ENCODE results near the gene TIGD6.

Gene TIGD6

DNA sequence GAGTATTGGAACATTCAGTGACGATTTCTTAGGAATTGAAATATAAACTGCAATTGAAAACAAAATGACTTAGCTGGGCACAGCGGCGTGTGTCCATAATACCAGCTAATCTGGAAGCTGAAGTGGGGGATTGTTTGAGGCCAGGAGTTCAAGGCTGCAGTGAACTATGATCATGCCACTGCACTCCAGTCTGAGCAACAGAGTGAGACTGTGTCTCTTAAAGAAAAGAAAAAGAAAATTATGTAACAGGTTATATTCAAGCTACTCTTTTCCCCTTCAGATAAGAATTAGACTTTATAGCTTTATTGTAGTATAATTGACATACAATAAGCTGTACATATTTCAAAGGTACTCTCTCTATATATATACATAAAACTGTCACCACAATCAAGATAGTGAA, 33.5 kb downstream of the TIGD6 start:
- no peak for DNase-seq

DNA sequence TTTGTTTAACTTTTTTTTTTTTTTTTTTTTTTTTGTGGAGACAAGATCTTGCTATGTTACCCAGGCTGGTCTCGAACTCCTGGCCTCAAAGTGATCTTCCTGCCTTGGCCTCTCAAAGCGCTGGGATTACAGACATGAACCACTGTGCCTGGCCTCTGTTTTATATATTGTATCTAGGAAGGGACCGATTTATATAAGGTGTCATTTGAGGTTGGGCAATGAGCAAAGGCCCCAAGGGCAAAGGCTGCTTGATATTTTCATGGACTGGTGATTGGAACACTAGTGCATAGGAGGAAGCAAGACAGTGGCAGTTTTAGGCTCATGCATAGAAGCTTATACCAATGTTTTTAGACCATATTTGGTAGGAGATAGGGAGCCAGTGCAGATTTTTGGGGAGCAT, 36.7 kb downstream of the TIGD6 start:
- DNase-seq, result no peak

DNA sequence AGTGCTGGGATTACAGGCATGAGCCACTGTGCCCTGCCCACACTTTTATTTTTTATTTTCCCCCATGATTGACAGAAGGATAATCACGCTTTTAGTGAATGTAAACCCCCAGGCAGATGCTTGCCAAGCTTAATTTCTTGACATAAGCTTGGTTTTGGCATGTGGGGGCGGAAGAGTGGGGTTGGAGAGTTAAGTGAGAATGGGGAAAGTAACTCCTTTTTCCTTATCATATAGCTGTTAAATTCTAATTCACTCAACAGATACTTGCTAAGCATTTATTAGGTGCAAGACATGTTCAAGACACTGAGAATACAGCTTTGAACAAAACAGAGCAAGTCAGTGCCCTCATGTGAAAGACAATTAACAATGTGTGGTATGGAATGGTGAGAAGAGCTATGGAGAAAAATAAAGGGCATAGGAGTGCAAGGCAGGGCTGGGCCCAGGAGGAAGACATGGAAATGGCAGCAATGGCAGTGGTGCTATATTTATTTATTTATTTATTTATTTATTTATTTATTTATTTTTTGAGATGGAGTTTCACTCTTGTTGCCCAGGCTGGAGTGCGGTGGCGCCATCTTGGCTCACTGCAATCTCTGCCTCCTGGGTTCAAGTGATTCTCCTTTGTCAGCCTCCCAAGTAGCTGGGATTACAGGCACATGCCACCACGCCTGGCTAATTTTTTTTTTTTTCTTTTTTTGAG, 37.7 kb downstream of the TIGD6 start:
- no peak for DNase-seq

DNA sequence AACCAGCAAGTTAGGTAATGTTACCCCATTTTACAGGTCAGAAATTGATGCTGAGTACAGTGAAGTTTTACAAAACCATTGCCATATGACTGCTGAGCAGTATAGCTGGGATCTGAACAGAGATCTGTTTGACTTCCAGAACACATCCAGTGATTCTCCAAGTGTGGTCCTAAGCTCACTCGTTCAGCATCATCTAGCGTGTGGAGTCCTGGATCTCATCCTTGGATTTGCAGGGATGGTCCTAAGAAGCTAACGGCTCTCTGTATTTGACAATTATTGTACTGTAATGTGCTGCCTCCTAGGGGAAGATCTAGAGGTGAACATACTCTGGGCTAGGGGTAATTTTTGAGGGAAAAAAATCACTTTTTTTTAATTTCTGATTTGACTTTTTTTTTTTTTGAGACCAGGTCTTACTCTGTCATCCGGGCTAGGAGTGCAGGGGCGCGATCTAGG, 38.5 kb downstream of the TIGD6 start:
- peak; percentile 65 for DNase-seq

DNA sequence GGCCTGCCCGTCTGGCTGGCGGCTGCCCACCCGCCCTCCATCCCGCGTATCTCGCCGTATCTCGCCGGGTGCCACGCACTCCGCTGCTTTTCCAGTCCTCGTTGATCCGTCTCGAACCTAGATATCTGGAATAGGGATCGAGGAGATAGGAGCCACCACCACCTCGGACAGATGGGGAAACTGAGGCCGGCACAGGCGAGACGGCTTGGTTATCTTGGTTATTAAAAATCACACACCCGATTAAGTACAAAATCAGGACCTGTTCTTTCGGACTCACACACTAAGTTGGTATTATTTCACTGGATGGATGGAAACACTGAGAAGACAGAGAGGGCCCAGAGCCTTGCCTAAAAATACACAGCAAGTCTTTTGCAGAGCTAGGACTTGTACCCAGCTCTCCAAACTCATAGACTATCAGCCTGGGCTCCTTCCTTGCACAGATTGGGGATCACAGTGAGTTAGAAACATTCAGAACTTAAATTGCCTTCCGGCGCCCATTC, 39.2 kb downstream of the TIGD6 start:
- DNase-seq, result no peak

DNA sequence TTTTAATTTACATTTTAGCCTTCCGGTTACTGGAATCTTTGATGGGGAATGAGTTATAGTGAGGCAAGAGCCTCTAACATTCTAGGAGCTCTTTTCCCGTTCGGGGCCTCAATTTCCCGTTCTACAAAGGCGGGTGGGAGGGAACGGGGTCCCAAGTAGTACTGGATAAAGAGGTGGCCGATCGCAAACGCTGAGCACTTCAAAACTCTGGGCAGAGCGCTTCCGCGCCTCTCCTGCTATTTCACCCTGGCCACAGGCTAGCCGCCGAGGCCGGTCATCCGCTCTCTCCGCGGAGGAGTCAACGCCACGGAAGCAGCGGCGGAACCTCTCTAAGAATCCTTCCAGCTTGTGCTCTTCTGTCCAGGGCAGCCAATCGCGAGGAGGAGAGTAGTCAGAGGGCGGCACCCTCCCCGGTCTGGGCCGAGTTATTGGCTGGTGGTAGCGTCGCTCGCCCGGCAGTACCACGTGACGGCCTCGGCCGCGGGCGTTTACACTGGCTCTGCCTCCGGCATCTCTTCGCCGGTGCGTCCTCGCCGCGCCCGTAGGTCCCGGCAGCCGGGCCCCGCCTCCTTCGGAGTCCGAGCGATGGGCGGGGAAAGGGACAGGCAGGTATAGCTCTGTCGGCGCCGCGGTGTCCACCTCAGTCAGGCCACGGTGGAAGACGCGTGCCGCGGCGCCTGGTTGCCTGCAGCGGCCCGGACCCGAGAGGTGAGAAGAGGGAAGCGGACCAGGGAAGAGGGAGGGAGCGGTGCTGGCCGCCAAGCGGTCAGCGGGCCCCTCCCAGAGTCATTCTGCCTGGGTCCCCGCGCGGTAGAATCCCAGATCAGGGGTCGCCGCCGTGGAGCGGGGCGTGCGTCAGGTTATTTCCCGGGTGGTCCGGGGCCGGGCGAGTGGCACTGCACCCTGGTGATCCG, 39.9 kb downstream of the TIGD6 start, which contains the start of gene SLC26A2:
Gene SLC26A2 (plus strand): TSS at position 487 of the 914 bp plus-strand sequence. CDS start 16,895 bp downstream, outside the sequence.
- peak; percentile 97 for DNase-seq

DNA sequence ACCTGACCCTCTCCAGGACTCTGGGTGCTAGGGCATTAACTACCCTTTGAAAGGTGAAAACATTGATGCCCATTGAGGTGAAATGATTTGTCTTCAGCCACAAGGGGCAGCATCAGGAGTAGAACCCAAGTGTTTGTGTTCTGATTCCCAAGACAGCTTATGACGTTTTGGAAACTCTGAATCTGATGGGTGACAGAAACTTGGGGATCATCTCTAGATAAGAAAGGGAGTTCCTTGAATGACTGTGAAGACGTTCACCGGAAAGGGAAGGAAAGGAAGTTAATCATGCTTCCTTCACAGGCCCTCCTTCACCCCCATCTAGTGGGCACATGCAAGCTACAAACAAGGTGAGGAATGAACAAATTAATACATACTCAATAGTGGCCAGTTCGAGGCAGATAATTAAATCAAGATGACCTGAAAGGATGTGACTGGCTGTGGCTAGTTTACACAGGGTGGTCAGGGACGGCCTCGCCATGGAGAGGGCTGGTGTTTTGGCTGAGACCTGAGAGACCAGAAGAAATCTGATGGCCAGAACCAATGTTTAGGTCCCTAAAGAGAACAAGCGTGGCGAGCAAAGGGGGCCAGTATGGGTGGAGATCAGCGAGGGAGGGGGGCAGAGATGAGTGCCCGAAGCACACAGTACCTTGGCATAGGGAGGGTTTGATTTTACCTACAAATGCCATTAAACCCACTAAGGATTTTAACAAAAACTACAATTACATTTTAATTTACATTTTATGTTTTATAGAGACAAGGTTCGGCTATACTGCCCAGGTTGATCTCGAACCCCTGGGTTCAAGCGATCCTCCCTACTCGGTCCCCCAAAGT, 40.8 kb downstream of the TIGD6 start:
- peak; percentile 71 for DNase-seq

DNA sequence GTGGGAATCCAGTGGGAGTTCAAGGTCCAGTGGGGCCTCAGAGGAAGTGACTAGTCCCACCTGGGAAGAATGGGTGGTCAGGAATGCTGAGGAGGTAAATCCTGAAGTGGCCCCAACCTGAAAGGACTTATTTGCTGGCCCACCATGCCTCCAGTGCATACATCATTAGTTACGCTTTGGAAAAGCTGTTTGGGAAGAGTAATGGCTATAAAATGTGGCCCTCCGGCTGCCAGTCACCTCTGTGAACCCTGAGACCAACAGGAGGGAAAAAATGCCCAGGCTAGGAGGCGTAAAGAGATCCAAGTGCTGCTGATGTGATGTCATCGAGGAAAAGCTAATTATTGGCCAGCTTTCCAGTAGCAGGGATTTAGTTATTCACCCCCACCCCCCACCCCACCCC, 42.6 kb downstream of the TIGD6 start:
- DNase-seq, result peak; percentile 67

DNA sequence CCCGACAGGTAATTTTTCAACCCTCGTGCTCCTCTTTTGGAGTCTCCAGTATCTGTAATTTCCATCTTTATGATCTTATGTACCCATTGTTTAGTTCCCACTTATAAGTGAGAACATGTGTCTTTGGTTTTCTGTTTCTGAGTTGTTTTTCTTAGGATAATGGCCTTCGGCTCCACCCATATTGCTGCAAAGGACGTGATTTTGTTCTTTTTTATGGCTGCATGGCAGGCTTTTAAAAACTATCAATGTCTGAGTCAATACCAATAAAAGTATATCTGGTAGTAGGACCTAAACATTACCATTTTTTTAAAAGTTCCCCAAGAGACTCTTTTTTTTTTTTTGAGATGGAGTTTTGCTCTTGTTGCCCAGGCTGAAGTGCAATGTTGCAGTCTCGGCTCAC, 43.8 kb downstream of the TIGD6 start:
- no peak for DNase-seq

DNA sequence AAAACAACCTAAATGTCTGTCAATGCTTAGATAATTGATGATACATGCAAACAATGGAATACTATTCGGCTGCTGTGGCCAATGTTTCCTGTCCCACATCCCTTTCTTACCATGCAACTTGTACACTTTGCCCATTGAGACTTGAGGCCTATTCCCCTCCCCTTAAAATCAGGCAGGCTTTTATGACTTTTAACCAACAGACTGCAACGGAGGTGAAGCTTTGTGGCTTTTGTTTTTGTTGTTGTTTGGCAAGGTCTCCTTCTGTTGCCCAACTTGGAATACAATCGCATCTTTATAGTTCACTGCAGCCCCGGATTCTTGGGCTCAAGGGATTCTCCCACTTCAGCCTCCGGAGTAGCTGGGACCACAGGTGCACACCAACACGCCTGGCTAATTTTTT, 45.7 kb downstream of the TIGD6 start:
- DNase-seq, result no peak

DNA sequence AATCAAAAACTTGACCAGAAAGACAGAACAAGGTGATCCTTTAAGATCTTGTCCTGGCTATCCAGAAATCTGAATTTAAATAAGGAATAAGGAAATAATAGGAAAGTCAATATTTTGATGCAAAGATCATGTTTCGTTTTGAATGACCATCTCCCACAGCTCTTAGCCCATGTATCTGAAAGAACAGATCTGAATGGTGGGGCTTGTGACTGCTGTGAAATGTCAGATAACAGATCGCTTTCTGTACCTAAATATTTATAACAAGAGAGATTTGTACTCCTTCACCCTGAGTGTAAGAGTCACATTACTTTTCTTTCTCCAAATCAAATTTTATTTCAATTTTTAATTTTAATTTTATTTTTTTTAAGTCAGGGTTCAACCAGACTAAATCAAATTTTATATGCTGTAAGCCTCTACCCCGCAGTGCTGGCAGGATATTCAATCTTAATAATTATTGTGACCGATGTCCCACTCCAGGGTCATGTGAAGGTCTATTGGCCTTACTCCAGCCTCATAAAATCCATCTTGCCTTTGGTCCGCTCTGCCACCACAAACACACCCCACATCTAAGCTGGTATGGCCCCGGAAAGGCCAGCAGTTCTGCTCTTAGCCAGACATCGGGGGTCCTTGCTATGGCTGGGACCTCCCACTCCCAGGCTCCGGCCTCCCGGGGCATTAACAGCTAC, 46.9 kb downstream of the TIGD6 start:
- DNase-seq, result no peak

DNA sequence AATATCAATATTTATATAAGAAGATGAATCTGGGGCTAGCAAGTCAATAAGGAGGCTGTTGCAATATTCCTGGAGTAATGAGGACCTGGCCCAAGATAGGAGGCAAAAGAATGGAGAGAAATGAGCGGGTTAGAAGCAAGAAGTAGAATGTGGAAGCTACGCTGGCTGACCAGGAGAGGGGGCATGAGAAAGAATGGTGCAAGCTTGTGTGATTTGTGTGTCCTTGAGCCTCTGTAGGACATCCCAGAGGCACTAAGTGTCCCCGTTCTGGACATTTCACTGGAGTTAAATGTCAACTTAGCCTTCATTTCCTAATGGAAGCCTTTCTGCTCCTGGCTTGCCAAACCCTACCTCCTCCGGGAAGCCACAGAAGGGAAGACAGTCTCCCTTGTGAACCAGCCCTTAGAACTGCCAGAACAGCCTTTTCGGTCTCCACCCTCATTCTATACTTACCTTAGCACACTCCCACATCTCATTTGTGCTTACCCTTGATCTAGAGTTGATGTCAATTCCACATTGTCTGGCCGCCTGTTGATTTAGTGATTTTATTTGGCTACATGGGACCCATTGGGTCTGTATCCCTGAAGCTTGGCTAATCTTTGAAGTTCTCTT, 49.2 kb downstream of the TIGD6 start:
- no peak for DNase-seq

DNA sequence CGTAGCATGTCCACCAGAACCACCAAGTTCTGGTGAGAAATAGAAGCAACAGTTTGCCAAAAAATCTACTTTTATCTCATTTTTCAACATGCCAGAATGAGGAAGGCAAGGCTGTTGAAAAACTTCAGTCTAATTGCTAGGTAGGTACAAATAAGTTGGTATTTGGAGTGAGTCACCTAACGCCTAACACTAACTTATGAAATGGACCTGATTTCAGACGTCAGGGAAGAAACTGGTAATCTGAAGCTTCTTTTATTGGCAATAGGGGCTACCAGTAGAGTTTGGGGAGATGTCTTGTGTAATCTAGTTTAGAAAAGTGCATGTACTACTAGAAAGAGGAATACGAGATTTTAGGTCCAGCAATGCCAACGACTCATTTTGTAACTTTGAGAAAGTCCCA, 51.5 kb downstream of the TIGD6 start:
- no peak for DNase-seq

DNA sequence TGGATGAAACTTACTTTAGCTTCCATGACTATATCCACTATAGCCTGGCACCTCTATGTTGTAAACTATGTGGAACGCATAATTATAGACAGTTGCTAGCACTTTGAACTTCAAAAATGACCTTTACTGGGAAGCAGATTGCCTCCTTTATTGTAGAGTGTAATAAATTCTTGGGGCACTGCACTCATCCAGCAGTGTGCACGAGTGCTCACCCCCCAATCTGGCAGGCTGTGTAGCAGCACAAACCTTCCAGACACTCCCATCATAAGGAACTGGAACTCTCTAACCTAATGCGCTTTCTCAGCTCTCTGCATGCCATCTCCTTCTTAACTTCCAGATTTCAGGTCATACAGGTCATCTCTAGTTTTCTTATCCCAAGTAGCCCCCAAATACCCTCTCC, 54.3 kb downstream of the TIGD6 start:
- DNase-seq, result no peak

DNA sequence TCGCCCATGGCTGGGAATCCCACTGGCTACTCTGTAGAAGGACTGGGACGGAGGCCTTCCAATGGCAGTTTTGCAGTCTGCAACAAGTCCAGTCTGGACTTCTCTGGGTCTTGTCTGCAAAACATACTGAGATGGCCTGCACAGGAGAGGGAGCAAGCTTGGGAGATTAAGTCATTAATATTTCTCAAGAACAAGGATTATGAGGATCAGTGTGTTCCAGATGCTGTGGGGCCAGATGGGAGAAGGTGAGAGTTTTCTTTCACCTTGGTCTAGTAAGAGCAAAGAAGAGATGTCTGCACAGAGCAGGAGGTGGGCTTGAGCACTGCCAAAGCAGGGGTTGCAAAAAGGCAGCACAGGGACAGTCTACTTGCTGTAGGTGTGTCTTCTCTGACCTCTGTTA, 55.8 kb downstream of the TIGD6 start, which contains the start of gene PDE6A:
Gene PDE6A (minus strand): TSS at position 128 of the 400 bp plus-strand sequence. CDS start 120 bp downstream, at position 8.
- peak; percentile 90 for DNase-seq

DNA sequence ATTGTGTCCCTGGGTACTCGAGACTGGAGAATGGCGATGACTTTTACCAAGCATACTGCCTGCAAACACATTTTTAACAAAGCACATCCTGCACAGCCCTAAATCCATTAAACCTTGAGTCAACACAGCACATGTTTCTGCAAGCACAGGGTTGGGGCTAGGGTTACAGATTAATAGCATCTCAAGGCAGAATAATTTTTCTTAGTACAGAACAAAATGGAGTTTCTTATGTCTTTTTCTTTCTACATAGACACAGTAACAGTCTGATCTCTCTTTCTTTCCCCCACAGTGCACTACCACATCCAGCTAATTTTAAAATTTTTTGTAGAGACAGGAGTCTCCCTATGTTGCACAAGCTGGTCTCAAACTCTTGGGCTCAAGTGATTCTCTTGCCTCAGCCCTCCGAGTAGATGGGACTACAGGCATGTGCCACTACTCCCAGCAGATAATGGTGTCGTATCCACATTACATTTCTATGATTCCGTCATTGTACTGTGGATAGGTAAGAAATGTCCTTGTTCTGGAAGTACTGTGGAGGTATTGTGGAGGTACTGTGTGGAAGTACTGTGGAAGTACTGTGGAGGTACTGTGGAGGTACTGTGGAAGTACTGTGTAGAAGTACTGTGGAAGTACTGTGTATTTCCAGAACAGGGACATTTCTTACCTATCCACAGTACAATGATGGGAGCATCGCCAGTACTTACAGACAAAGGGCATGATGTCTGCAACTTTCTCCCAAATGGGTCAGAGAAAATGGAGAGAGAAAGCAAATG, 57.1 kb downstream of the TIGD6 start:
- DNase-seq, result peak; percentile 43

Measured in NCI-H82 (cell line).